Gastroesophageal sphincter (tissue), 4 donors: ENCODE measurements around the gene SLC38A9. TPM values are rescaled to one million over a fixed set of nuclear protein-coding genes. Genes with fewer than 3 reads are reported as not detected.

Experiments used
- ATAC-seq: fragments of 150-250 bp; one replicate; pipeline ENCODE4 v1.9.1; 2016; ENCODE audit warnings: mild to moderate bottlenecking, moderate library complexity
- H3K27ac ChIP-seq, 4 donors: fragments of 200-600 bp; sonication (generic) in 3 of 4; 1 replicate in 3 of 4; 2 replicates in 1 of 4; pipeline ENCODE4 v1.5.1; 2016 to 2019
- H3K27me3 ChIP-seq: fragments of 200-600 bp; sonication (generic); one replicate; pipeline ENCODE4 v1.5.1; 2019
- H3K36me3 ChIP-seq, 2 donors: fragments of 200-600 bp; sonication (generic); one replicate each; pipeline ENCODE4 v1.5.1; 2019; ENCODE audit warnings: control low read depth in 1 of 2
- H3K4me1 ChIP-seq, 3 donors: fragments of 200-600 bp; sonication (generic); 1 replicate in 2 of 3; 2 replicates in 1 of 3; pipeline ENCODE4 v1.5.1; 2016 to 2019; ENCODE audit warnings: control low read depth in 2 of 3
- H3K4me3 ChIP-seq, 2 donors: fragments of 200-600 bp; sonication (generic); one replicate each; pipeline ENCODE4 v1.5.1; 2019; ENCODE audit warnings: mild to moderate bottlenecking in 1 of 2, moderate library complexity in 1 of 2
- H3K9me3 ChIP-seq, 3 donors: fragments of 200-600 bp; sonication (generic); one replicate each; pipeline ENCODE4 v1.5.1; 2017 to 2019; ENCODE audit warnings: control low read depth in 2 of 3
- EP300 ChIP-seq: sonication (generic); formaldehyde crosslinking; IDR thresholded peaks from one replicate; pipeline ENCODE4 v1.6.1; 2017; ENCODE audit warnings: antibody characterized with exemption, mild to moderate bottlenecking
- POLR2A ChIP-seq, 2 donors: fragments of 450-650 bp; IDR thresholded peaks; one replicate each; pipeline ENCODE4 v1.6.1; 2017; ENCODE audit warnings: antibody characterized with exemption in 2 of 2, mild to moderate bottlenecking in 2 of 2, moderate library complexity in 1 of 2
- POLR2AphosphoS5 ChIP-seq: sonication (generic); formaldehyde crosslinking; IDR thresholded peaks from one replicate; pipeline ENCODE4 v1.6.1; 2017; ENCODE audit warnings: antibody characterized with exemption
- WGBS, 2 donors: methylation state at CpG; one replicate each; pipeline ENCODE4 v1.1.5; 2018; ENCODE audit warnings: low coverage in 1 of 2; 5-methylcytosine and 5-hydroxymethylcytosine counted together
- total RNA-seq, 4 donors: library from RNA; depleted of rRNA; stranded (reverse); fragments of >200 nt; gene quantifications; one replicate each; pipeline ENCODE4 v1.1.0, GENCODE V29; 2016
- TF ChIP-seq, protein P1 (sequence below), 4 experiments: fragments of 200-600 bp in 2 of 4; fragments of 450-650 bp in 2 of 4; sonication (generic) in 1 of 4; IDR thresholded peaks; one replicate each; pipeline ENCODE4 v1.5.1; 2017 to 2019; ENCODE audit warnings: antibody characterized with exemption in 4 of 4, mild to moderate bottlenecking in 2 of 4, moderate library complexity in 2 of 4

SLC38A9 gene
- total RNA-seq, 4 donors from 2014 or later = 10.1 to 13.2 (median 11.4) TPM

DNA sequence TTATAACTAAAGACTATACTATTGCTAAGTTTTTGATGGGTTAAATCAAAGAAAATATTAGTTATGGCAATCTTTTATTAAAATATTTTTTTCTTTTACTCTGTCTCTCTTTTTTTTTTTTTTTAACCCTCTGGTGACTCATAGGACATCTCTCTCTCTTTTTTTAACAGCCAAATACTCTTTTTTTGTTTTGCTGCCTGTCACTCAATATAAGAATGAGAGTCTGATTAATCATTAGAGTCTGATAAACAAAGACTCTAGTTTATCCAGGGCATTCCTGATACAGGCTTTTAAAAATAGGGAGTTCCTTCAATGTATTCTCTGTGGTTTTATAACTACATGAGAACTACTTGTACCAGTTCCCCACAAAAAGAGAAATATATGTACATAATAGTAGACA is 77.3 kb downstream of the SLC38A9 start:
- H3K4me1 ChIP-seq = peaks cover 19 to 53% (median 26%) of the 10 kb centered on the region in 3 donors
- no peaks in the 10 kb centered on the region for H3K27me3 ChIP-seq
- H3K36me3 ChIP-seq = no peaks in the 10 kb centered on the region
- TF ChIP-seq EP300 = no peak
- TF ChIP-seq POLR2AphosphoS5 = no peak
- TF ChIP-seq, protein P1, sequence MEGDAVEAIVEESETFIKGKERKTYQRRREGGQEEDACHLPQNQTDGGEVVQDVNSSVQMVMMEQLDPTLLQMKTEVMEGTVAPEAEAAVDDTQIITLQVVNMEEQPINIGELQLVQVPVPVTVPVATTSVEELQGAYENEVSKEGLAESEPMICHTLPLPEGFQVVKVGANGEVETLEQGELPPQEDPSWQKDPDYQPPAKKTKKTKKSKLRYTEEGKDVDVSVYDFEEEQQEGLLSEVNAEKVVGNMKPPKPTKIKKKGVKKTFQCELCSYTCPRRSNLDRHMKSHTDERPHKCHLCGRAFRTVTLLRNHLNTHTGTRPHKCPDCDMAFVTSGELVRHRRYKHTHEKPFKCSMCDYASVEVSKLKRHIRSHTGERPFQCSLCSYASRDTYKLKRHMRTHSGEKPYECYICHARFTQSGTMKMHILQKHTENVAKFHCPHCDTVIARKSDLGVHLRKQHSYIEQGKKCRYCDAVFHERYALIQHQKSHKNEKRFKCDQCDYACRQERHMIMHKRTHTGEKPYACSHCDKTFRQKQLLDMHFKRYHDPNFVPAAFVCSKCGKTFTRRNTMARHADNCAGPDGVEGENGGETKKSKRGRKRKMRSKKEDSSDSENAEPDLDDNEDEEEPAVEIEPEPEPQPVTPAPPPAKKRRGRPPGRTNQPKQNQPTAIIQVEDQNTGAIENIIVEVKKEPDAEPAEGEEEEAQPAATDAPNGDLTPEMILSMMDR (IDR thresholded peaks at IDR 0.05) = no peak
- TF ChIP-seq POLR2A (IDR thresholded peaks at IDR 0.05) = no peak
- H3K9me3 ChIP-seq = no peaks in the 10 kb centered on the region
- ATAC-seq = no peak
- H3K27ac ChIP-seq = peak overlapping the region; percentile 43 to 68 (median 60)
- H3K4me3 ChIP-seq = no peak overlapping the region

DNA sequence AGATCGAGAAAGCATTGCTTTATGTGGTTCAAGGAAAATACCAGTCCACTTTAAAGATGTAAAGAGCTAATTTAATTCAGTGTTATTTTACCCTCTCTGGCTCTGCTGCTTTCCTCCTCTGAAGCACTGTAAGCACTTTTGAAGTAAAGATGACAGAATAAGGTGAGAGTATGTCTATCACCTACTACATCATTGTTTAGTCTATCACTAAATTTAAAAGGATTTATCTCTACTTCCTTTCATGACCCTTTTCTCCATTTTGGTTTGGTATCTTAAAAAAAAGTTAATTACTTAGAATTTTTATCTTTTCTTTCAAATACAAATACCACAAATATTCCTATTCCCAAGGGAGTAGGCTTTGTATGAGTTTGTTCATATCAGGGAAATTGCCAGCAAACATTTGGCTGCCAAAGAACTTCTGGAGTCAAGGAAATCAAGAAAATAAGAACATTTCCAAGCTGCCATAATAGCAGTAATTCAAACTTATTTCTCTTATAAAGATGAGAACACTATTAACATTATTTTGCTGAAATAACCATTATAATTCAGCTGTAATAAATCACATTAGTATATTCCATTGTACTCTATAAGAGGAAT is 77.8 kb downstream of the SLC38A9 start:
- peaks cover 19 to 53% (median 26%) of the 10 kb centered on the region in 3 donors for H3K4me1 ChIP-seq
- H3K36me3 ChIP-seq = no peaks in the 10 kb centered on the region
- H3K4me3 ChIP-seq = no peak overlapping the region
- 33 to 44% methylated on average over 1 of the region's 1 CpG for WGBS, 2 donors
- H3K27ac ChIP-seq = peak overlapping the region; percentile 56 to 68 (median 63)
- no peaks in the 10 kb centered on the region for H3K9me3 ChIP-seq
- no peaks in the 10 kb centered on the region for H3K27me3 ChIP-seq
- no peak for ATAC-seq
- TF ChIP-seq, protein P1 (IDR thresholded peaks at IDR 0.05) = no peak
- TF ChIP-seq POLR2AphosphoS5 = no peak
- TF ChIP-seq POLR2A (IDR thresholded peaks at IDR 0.05) = no peak
- no peak for TF ChIP-seq EP300

- Histone ChIP-seq H3K9me3 (no peaks in the 10 kb centered on the region), H3K4me3 (no peak overlapping the region), H3K27ac (peak overlapping the region; percentile 56 to 68 (median 63)), H3K4me1 (peaks cover 19 to 53% (median 26%) of the 10 kb centered on the region in 3 donors), H3K36me3 (no peaks in the 10 kb centered on the region), H3K27me3 (no peaks in the 10 kb centered on the region)
- 18 to 38% methylated on average over 4 of the region's 4 CpGs for WGBS, 2 donors
- no peak for TF ChIP-seq POLR2AphosphoS5
- TF ChIP-seq EP300 = no peak
- no peak for TF ChIP-seq POLR2A (IDR thresholded peaks at IDR 0.05)
- TF ChIP-seq, protein P1 (IDR thresholded peaks at IDR 0.05) = no peak
- ATAC-seq = no peak
These were observed 78.4 kb downstream of the SLC38A9 start for GRCh38 chr5:55633574-55634208.

DNA sequence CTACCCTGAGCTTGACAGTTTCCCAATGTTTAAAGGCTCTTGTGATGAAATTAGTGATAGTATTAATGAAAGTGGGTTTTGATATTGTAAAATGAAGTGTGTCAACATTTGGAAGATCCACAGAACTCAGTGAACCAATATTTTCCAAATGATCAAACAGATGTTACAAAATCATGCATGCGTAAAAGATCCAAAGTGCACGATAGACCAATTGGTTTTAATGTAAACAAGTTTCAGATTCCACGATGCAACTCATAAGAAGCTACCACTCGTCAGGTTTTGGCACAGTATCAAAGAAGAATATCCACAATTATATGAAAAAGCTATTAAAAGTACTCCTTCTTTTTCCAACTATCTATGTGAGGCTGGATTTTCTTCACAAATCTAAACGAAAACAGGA is 82.3 kb downstream of the SLC38A9 start:
- Histone ChIP-seq H3K4me3 (no peak overlapping the region), H3K4me1 (peaks cover 9 to 44% (median 10%) of the 10 kb centered on the region in 3 donors), H3K27ac (no peak overlapping the region), H3K36me3 (no peaks in the 10 kb centered on the region), H3K27me3 (no peaks in the 10 kb centered on the region), H3K9me3 (no peaks in the 10 kb centered on the region)
- no peak for ATAC-seq
- TF ChIP-seq POLR2AphosphoS5 = no peak
- TF ChIP-seq, protein P1 (IDR thresholded peaks at IDR 0.05) = no peak
- no peak for TF ChIP-seq POLR2A (IDR thresholded peaks at IDR 0.05)
- TF ChIP-seq EP300 = no peak
- 65 to 85% methylated on average over 5 of the region's 5 CpGs for WGBS, 2 donors

DNA sequence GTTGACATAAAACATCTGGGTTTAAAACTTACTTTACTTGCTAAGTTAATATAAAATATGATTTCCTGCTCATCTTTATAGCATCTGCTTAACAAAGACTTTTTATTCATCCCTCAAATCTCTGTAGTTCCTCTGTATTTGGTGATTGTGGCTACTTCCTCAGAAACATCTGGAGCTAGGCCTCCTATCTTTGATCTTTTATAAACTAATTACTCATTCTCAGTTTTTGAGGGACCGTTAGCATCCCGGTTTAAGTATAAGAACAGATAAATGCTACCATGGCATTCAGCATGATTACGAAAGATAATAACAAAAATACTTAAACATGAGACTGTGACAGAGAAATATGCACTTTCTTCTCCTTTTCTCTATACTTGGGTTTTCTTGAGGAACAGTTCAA is 85.3 kb downstream of the SLC38A9 start:
- 36 to 54% methylated on average over 3 of the region's 3 CpGs for WGBS, 2 donors
- TF ChIP-seq EP300 (no peak), POLR2AphosphoS5 (no peak), POLR2A (IDR thresholded peaks at IDR 0.05) (no peak)
- TF ChIP-seq, protein P1 (IDR thresholded peaks at IDR 0.05) = no peak
- H3K4me1 ChIP-seq = peaks cover 0 to 27% (median 6%) of the 10 kb centered on the region in 3 donors

More for the DNA sequence above, 85.3 kb downstream of the SLC38A9 start:
- Histone ChIP-seq H3K27me3 (no peaks in the 10 kb centered on the region), H3K4me3 (no peak overlapping the region), H3K9me3 (no peaks in the 10 kb centered on the region), H3K36me3 (no peaks in the 10 kb centered on the region), H3K27ac (peak overlapping the region in 1 of 4 donors; percentile 22)
- no peak for ATAC-seq
